ENCODE data around the gene CAST. TPM values are rescaled to one million over a fixed set of nuclear protein-coding genes. Genes with fewer than 3 reads are reported as not detected.

CAST gene
- total and polyA plus RNA-seq, 9 donors = 61.2 to 276 (median 173) TPM

GRCh38 chr5:96817506-96817905 is 155.3 kb downstream of the CAST start:
- Histone ChIP-seq H3K4me1 (ENCODE audit: insufficient read depth) (no peaks in the 10 kb centered on the region), H3K27ac (no peak overlapping the region), H3K4me3 (no peak overlapping the region), H3K9me3 (no peaks in the 10 kb centered on the region), H3K36me3 (no peaks in the 10 kb centered on the region), H3K27me3 (no peaks in the 10 kb centered on the region)
- TF ChIP-seq EP300 (IDR thresholded peaks at IDR 0.05) = no peak
- TF ChIP-seq POLR2A (IDR thresholded peaks at IDR 0.05) = no peak
- TF ChIP-seq, protein P1, sequence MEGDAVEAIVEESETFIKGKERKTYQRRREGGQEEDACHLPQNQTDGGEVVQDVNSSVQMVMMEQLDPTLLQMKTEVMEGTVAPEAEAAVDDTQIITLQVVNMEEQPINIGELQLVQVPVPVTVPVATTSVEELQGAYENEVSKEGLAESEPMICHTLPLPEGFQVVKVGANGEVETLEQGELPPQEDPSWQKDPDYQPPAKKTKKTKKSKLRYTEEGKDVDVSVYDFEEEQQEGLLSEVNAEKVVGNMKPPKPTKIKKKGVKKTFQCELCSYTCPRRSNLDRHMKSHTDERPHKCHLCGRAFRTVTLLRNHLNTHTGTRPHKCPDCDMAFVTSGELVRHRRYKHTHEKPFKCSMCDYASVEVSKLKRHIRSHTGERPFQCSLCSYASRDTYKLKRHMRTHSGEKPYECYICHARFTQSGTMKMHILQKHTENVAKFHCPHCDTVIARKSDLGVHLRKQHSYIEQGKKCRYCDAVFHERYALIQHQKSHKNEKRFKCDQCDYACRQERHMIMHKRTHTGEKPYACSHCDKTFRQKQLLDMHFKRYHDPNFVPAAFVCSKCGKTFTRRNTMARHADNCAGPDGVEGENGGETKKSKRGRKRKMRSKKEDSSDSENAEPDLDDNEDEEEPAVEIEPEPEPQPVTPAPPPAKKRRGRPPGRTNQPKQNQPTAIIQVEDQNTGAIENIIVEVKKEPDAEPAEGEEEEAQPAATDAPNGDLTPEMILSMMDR (IDR thresholded peaks at IDR 0.05) = no peak
- 63 to 87% (median 78%) methylated on average over 2 of the region's 2 CpGs for WGBS, 3 donors
- intact Hi-C loops (cut with DNase I) = no loop called here
- DNase-seq = no peak

- no peaks in the 10 kb centered on the region for H3K36me3 ChIP-seq
- no peaks in the 10 kb centered on the region for H3K4me1 ChIP-seq (ENCODE audit: insufficient read depth)
- TF ChIP-seq POLR2A (IDR thresholded peaks at IDR 0.05) (no peak), EP300 (IDR thresholded peaks at IDR 0.05) (no peak)
- TF ChIP-seq, protein P1 (IDR thresholded peaks at IDR 0.05) = no peak
- H3K27me3 ChIP-seq = no peaks in the 10 kb centered on the region
- H3K27ac ChIP-seq = no peak overlapping the region
- no peaks in the 10 kb centered on the region for H3K9me3 ChIP-seq
- WGBS, 3 donors = 79 to 86% (median 84%) methylated on average over 8 of the region's 8 CpGs
- no peak for DNase-seq
- intact Hi-C loops (cut with DNase I) = no loop called here
- H3K4me3 ChIP-seq = no peak overlapping the region
Observed at GRCh38 chr5:96818125-96818788, 156.1 kb downstream of the CAST start.

GRCh38 chr5:96819806-96820205 is 157.6 kb downstream of the CAST start:
- Histone ChIP-seq H3K9me3 (no peaks in the 10 kb centered on the region), H3K27me3 (no peaks in the 10 kb centered on the region), H3K4me1 (ENCODE audit: insufficient read depth) (no peaks in the 10 kb centered on the region), H3K27ac (no peak overlapping the region), H3K4me3 (no peak overlapping the region), H3K36me3 (no peaks in the 10 kb centered on the region)
- TF ChIP-seq EP300 (IDR thresholded peaks at IDR 0.05) (no peak), POLR2A (IDR thresholded peaks at IDR 0.05) (no peak)
- TF ChIP-seq, protein P1 (IDR thresholded peaks at IDR 0.05) = no peak
- no peak for DNase-seq
- intact Hi-C loops (cut with DNase I) = no loop called here
- 91 to 97% (median 96%) methylated on average over 4 of the region's 4 CpGs for WGBS, 3 donors

- Histone ChIP-seq H3K9me3 (no peaks in the 10 kb centered on the region), H3K4me1 (ENCODE audit: insufficient read depth) (no peaks in the 10 kb centered on the region), H3K27ac (no peak overlapping the region), H3K36me3 (no peaks in the 10 kb centered on the region), H3K4me3 (no peak overlapping the region), H3K27me3 (no peaks in the 10 kb centered on the region)
- intact Hi-C loops (cut with DNase I) = no loop called here
- no peak for TF ChIP-seq POLR2A (IDR thresholded peaks at IDR 0.05)
- TF ChIP-seq, protein P1 (IDR thresholded peaks at IDR 0.05) = no peak
- no peak for TF ChIP-seq EP300 (IDR thresholded peaks at IDR 0.05)
- DNase-seq = no peak
- 46 to 53% (median 48%) methylated on average over 2 of the region's 2 CpGs for WGBS, 3 donors
Observed at GRCh38 chr5:96821260-96821916, 159.2 kb downstream of the CAST start.
